Activated CD8-positive, alpha-beta memory T cell treated with anti-CD3 and anti-CD28 coated beads, Interleukin-2, amount 50 U/mL, for 1 hour (primary cell): Measurements from ENCODE around the gene ELOVL1.

ENCODE experiments used
- DNase-seq: peaks from one replicate; pipeline ENCODE4 v3.0.0-alpha.2; 2020; ENCODE audit errors: extremely low read depth

ELOVL1 gene

GRCh38 chr1:43354936-43355335 lies 12.9 kb downstream of the ELOVL1 start:
- no peak for DNase-seq

- DNase-seq: no peak
These were observed 13.3 kb downstream of the ELOVL1 start for GRCh38 chr1:43354471-43354870.

- no peak for DNase-seq
These were observed 14.9 kb downstream of the ELOVL1 start for GRCh38 chr1:43352881-43353280.

- no peak for DNase-seq
These were observed 15.5 kb downstream of the ELOVL1 start for GRCh38 chr1:43352351-43352705.

GRCh38 chr1:43351421-43352350 lies 16.1 kb downstream of the ELOVL1 start:
- no peak for DNase-seq

GRCh38 chr1:43350976-43351375 lies 16.8 kb downstream of the ELOVL1 start:
- DNase-seq: no peak

- no peak for DNase-seq
These were observed 18.1 kb downstream of the ELOVL1 start for GRCh38 chr1:43349594-43350306.

- DNase-seq: peak; percentile 43
These were observed 18.8 kb downstream of the ELOVL1 start for GRCh38 chr1:43348809-43349593.

GRCh38 chr1:43348343-43348808 lies 19.4 kb downstream of the ELOVL1 start:
- DNase-seq: no peak

GRCh38 chr1:43346636-43347035 lies 21.2 kb downstream of the ELOVL1 start:
- DNase-seq: no peak

GRCh38 chr1:43345120-43345519 lies 22.7 kb downstream of the ELOVL1 start:
- no peak for DNase-seq

GRCh38 chr1:43344267-43344850 lies 23.5 kb downstream of the ELOVL1 start:
- no peak for DNase-seq

- no peak for DNase-seq
These were observed 27.3 kb downstream of the ELOVL1 start for GRCh38 chr1:43340559-43340958.

GRCh38 chr1:43339584-43340232 lies 28.1 kb downstream of the ELOVL1 start:
- DNase-seq: no peak

GRCh38 chr1:43338001-43338400 lies 29.8 kb downstream of the ELOVL1 start:
- DNase-seq: no peak

GRCh38 chr1:43337588-43337987 lies 30.2 kb downstream of the ELOVL1 start, which contains the start of gene MPL:
MPL (plus strand) TSS chr1:43337818; CDS start chr1:43337849, 31 bp downstream.
- no peak for DNase-seq

- no peak for DNase-seq
These were observed 33.2 kb downstream of the ELOVL1 start for GRCh38 chr1:43334453-43335205.

GRCh38 chr1:43331688-43332087 lies 36.1 kb downstream of the ELOVL1 start:
- no peak for DNase-seq

GRCh38 chr1:43329995-43330751 lies 37.6 kb downstream of the ELOVL1 start:
- no peak for DNase-seq
